GM18517 (cell line): Measurements from ENCODE around the gene CEP85.

ENCODE experiments used
- ATAC-seq: cut with Tn5 transposase; IDR thresholded peaks from one replicate; pipeline ENCODE4 v1.9.1; 2021; ENCODE audit warnings: mild to moderate bottlenecking, moderate library complexity; ENCODE audit not compliant: unreplicated experiment

The CEP85 gene

GRCh38 chr1:26233903-26234643, at the start of gene CEP85:
Gene CEP85, plus strand, starts transcription at chr1:26234200. Its CDS starts 5,584 bp downstream, at chr1:26239784.
- peak; percentile 85 for ATAC-seq

GRCh38 chr1:26184883-26185282, 49.1 kb upstream of the CEP85 start:
- no peak for ATAC-seq

- ATAC-seq = no peak
Measured at GRCh38 chr1:26187882-26188281, 46.1 kb upstream of the CEP85 start.

- ATAC-seq = no peak
Measured at GRCh38 chr1:26188477-26188876, 45.5 kb upstream of the CEP85 start.

- no peak for ATAC-seq
Measured at GRCh38 chr1:26189331-26189730, 44.7 kb upstream of the CEP85 start.

- no peak for ATAC-seq
Measured at GRCh38 chr1:26189751-26190275, 44.2 kb upstream of the CEP85 start.

- ATAC-seq = no peak
Measured at GRCh38 chr1:26190373-26190987, 43.5 kb upstream of the CEP85 start, which contains the start of gene CATSPER4. Gene CATSPER4, plus strand, starts transcription at chr1:26190602. Its CDS starts 26 bp downstream, at chr1:26190628.

GRCh38 chr1:26191739-26192138, 42.3 kb upstream of the CEP85 start:
- no peak for ATAC-seq

- no peak for ATAC-seq
Measured at GRCh38 chr1:26195805-26196204, 38.2 kb upstream of the CEP85 start.

- no peak for ATAC-seq
Measured at GRCh38 chr1:26197301-26197700, 36.7 kb upstream of the CEP85 start.

GRCh38 chr1:26197813-26198212, 36.2 kb upstream of the CEP85 start:
- no peak for ATAC-seq

GRCh38 chr1:26200413-26200812, 33.6 kb upstream of the CEP85 start:
- no peak for ATAC-seq

- ATAC-seq = no peak
Measured at GRCh38 chr1:26203642-26204318, 30.2 kb upstream of the CEP85 start.

GRCh38 chr1:26210147-26210870, 23.7 kb upstream of the CEP85 start:
- ATAC-seq = no peak

- no peak for ATAC-seq
Measured at GRCh38 chr1:26212726-26213125, 21.3 kb upstream of the CEP85 start.

- ATAC-seq = no peak
Measured at GRCh38 chr1:26213335-26213905, 20.6 kb upstream of the CEP85 start.

GRCh38 chr1:26215246-26215645, 18.8 kb upstream of the CEP85 start:
- no peak for ATAC-seq

GRCh38 chr1:26218906-26219494, 15.0 kb upstream of the CEP85 start:
- no peak for ATAC-seq

- ATAC-seq = no peak
Measured at GRCh38 chr1:26220199-26220912, 13.6 kb upstream of the CEP85 start.

- ATAC-seq = no peak
Measured at GRCh38 chr1:26221094-26221493, 12.9 kb upstream of the CEP85 start.
